IPS-20b (cell line): ENCODE results near the gene MTRR.

Experiments used
- H3K27ac ChIP-seq: one replicate; pipeline ENCODE4 v1.5.1; 2013; ENCODE audit warnings: low read length
- H3K27me3 ChIP-seq: 2 replicates; pipeline ENCODE4 v1.6.1; 2013; ENCODE audit warnings: mild to moderate bottlenecking, low read length, inconsistent platforms; ENCODE audit not compliant: insufficient read depth
- H3K36me3 ChIP-seq: 2 replicates; pipeline ENCODE4 v1.6.1; 2013; ENCODE audit warnings: low read depth, mild to moderate bottlenecking, inconsistent platforms, low read length, moderate library complexity; ENCODE audit not compliant: insufficient read depth
- H3K4me1 ChIP-seq: 2 replicates; pipeline ENCODE4 v1.6.1; 2013; ENCODE audit warnings: mild to moderate bottlenecking, control low read depth, inconsistent platforms, low read length, moderate library complexity; ENCODE audit not compliant: insufficient read depth
- H3K4me3 ChIP-seq: 2 replicates; pipeline ENCODE4 v1.5.1; 2013; ENCODE audit warnings: mild to moderate bottlenecking, low read length, inconsistent platforms
- H3K9ac ChIP-seq: 2 replicates; pipeline ENCODE4 v1.6.1; 2013; ENCODE audit warnings: low read depth, mild to moderate bottlenecking, inconsistent platforms, low read length, moderate library complexity
- H3K9me3 ChIP-seq: 2 replicates; pipeline ENCODE4 v1.6.1; 2013; ENCODE audit warnings: mild to moderate bottlenecking, low read depth, low read length, inconsistent platforms; ENCODE audit not compliant: insufficient read depth

The MTRR gene

GRCh38 chr5:7927466-7928375 is 58.8 kb downstream of the MTRR start:
- Histone ChIP-seq H3K4me1 (no peaks in the 10 kb centered on the region), H3K27me3 (no peaks in the 10 kb centered on the region), H3K4me3 (no peak overlapping the region)

GRCh38 chr5:7930011-7930410 is 61.1 kb downstream of the MTRR start:
- Histone ChIP-seq H3K36me3 (no peaks in the 10 kb centered on the region), H3K9me3 (no peaks in the 10 kb centered on the region; the same call in 1 of the 2 replicates), H3K27ac (no peak overlapping the region), H3K4me1 (no peaks in the 10 kb centered on the region), H3K4me3 (no peak overlapping the region), H3K27me3 (no peaks in the 10 kb centered on the region), H3K9ac (no peak overlapping the region)

More at GRCh38 chr5:7927466-7928375, 58.8 kb downstream of the MTRR start:
- no peak overlapping the region for H3K9ac ChIP-seq
- no peak overlapping the region for H3K27ac ChIP-seq
- H3K9me3 ChIP-seq: no peaks in the 10 kb centered on the region; the same call in 1 of the 2 replicates
- H3K36me3 ChIP-seq: no peaks in the 10 kb centered on the region

GRCh38 chr5:7941692-7942091 is 72.7 kb downstream of the MTRR start:
- Histone ChIP-seq H3K9me3 (no peaks in the 10 kb centered on the region), H3K36me3 (no peaks in the 10 kb centered on the region), H3K4me1 (no peaks in the 10 kb centered on the region), H3K4me3 (no peak overlapping the region), H3K27ac (no peak overlapping the region), H3K9ac (no peak overlapping the region), H3K27me3 (no peaks in the 10 kb centered on the region)

GRCh38 chr5:7947301-7947700 is 78.4 kb downstream of the MTRR start:
- Histone ChIP-seq H3K36me3 (no peaks in the 10 kb centered on the region), H3K9me3 (no peaks in the 10 kb centered on the region), H3K9ac (no peak overlapping the region), H3K4me1 (no peaks in the 10 kb centered on the region), H3K27ac (no peak overlapping the region), H3K4me3 (no peak overlapping the region), H3K27me3 (no peaks in the 10 kb centered on the region)
